ENCODE data around the gene TBX2. TPM values are rescaled to one million over a fixed set of nuclear protein-coding genes. Genes with fewer than 3 reads are reported as not detected.

The TBX2 gene
- total RNA-seq, 1 experiment from 2014 or later: 0.95 TPM

DNA sequence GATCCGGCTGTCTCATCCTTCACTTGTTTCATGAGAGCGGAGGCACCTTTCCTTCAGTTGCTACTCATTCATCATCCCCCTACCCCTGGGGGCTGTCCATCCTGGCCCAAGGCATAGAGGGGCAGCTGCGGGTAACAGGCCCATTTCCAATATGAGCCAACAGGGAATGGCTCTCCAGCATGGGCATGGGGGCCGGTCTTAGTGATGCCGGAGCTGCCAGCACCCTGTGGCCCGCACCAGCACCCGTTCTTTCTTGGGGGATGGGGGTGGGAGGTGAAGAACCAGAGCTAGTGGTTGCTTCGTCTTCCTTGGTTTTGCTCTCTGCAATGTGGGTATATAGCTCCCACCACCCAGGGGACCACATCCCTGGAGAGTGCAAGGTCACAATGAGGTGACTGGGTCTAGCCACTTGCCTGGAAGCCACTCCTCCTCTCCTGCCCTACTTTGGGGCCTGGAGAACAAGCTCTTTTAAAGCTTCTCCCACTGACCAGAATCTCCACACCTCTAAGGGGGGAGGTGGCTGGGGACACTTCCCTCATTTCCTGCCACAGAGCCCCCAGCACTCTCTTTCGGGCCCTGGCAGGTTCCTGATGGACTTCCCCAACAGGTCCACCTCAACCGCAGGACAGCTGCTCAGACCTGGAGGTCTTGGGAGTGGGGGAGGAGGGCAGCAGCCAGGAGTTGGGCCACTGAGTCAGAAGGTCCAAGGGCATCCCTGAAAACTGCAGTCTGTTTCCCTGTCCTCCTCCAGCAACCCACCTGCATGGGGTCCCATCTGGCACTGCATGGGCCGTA is 11.9 kb upstream of the TBX2 start:
- no peak for DNase-seq (ENCODE audit: low spot score)

DNA sequence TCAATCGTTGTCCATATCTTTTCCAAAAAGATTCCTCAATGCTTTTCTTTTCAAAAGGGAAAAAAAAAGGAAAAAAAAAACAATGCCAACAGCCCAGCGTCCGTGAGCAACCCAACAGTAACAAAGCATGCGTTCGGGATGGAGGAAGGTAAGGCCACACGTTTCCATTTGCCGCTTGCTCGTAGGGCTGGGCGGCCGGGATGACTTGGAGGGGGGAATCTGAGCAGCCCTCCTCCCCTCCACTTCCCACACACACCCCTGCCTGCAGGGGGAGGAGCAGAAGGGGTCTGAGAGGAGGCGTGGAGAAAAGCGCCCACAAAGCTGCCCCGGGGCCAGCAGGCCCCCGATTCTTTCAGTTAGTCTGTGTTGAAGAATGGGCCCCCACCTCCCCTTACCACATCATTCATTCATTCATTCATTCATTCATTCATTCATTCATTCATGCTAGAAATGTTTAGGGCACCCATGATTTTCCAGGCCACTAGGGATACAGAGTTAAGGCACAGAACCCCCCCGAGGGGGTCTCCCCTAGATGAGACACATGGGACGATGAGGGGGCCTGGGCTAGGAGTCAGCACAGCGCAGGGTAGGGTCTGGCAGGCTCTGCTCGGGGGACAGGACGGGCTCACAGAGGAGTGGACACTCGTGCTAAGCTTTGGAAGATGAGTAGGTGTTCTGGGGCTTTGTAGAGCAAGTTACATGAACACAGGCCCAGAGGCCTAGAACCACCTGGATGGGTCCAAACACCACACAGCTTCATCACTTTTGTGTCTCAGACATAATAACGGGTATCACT is 10.9 kb upstream of the TBX2 start:
- DNase-seq (ENCODE audit: low spot score): no peak

DNA sequence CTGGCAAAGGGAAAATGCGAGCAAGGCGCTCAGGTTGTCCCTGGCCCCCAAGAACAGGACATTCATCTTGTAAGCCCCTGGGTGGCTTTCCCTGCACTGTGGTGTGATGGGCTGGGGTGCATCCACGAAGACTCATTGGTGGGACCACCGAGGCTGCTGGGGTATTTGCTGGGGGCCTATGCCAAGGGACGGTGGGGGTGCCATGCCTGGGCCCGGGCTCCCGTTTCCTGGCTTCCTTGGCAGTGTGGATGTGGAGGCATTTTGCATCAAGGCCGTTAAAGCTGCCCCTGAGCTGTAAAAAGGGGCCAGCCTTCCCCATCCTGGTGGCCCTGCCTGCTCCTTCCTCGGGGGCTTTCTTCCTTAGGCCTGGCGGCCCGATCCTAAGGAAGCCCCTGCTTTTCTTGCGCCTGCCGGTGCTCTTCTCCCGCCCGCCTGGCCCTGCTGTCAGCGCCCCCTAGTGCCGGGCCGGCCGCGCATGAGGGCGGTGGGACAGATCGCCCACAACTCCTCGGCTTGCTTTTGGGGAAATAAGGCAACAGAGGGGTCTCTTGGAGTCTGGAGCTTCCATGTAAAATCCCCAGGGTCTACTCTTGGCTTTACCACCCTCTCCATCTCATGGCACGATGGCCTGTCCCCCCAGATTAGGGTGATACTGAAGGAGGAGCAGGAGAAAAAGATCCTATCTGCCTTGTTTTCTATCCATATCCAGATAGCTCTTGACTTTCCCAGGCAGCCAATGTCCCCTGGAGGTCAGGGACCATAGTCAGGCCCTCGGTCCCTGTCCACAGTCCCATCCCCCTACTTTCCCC is 9.8 kb upstream of the TBX2 start:
- no peak for DNase-seq (ENCODE audit: low spot score)

DNA sequence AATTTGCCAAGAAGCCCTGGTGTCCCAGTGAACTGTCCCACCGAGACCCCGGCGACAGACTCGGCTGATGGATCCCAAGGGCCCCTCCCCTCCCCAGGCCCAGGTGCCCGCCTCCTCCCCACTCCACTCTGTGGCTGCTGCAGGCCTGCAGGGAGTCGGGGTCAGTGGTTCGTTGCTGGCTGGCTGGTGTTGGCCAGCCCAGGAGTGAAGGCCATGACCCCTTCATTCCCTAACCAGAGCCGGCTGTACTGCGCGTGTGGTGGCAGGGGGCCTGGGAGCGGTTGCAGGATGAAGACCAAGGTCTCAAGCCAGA is 9.2 kb upstream of the TBX2 start:
- no peak for DNase-seq (ENCODE audit: low spot score)

DNA sequence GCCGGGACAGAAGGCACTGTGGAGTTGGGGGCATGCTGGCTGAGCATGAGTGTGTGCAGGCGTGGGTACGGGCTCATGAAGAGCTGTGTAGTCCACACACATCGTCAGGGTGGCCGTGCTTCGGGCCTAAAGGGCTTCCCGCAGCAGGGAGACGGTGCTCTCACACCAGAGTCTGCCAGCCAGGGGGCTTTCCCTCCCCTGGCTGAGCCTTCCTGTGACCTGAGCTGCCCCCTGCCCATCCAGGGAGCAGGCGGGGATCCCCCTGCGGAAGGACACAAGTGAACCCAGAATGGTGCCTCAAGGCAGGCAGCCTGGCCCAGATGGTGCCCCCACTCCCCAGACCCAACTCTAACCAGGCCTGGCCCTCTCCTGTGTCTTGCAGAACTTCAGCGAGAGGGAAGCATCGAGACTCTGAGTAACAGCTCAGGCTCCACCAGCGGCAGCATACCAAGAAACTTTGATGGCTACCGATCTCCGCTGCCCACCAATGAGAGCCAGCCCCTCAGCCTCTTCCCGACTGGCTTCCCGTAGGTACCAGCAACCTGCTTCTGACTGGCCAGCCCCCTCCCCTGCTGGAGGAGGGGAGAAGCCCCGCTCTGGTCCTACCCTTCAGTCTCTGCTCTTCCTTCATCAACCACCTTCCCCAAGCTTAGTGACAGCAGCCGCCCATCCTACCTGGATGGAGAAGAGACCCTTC is 7.9 kb upstream of the TBX2 start:
- no peak for DNase-seq (ENCODE audit: low spot score)

DNA sequence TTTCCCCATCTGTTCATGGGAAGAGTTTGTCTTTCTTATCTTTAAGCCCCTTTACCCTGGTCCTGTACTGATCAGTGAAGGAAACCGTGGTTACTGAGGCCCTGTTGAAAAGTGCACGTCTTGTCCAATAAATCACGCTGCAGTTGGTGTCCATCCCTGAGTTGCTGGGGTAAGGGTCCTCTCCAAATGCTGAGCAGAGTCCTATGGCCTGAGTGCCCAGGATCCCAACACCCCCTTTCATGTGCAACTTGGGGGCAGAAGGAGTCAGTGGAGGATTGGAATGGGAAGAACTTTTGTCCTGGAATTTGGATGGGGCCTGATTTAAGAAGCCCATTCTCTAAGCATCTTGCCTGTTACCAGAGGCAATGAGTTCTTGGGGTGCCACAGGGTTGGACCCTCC is 7.0 kb upstream of the TBX2 start:
- DNase-seq (ENCODE audit: low spot score): no peak

DNA sequence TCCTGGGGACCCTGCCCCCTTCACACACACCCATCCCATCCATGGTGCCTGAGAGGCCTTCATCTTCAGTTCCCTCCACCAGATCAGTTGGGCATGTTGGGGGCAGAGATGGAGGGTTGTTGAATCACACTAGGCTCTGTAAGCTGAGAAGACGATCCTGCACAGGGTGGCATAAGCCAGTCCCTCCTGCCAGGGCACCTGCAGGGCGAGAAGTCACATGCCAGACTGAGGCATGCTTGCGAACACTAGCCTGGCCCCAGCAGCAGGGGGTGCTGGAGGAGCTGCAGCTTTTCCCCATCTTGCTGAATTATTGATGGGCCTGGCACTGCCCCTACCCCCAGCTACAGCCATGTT is 6.1 kb upstream of the TBX2 start:
- DNase-seq (ENCODE audit: low spot score): peak; percentile 33

DNA sequence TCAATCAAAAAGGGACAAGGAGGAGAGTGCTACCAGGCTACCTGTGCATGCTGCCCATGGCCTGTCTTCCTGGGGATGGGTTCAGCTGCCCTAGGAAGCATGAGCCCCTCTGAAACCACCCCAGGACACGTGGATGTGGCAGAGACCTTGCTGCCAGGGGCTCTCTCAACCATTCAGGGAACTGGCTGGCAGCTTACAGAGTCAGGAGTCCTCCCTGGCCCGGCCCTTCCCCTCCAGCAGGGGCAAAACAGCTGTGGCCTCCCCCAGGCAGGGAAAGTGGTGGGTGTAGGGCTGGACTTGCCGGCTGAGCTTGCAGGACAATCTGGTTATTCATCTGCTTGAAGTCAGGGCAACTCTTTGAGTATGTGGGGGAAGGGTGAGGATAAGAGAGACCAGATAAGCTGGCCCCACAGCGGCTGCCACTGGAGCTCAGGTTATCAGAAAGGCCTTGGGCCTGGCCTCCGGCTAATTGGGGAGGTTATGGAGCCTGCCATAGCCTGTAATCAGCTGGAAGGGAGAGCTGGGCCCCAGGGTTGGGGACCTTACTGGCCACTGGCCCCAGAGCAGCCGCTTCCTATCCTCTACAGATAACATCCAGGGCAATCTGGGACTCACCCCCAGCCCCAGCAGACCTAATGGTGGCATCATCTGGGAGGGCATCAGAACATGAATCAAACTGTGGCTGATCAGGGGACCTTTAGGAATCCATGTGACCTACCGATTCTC is 5.6 kb upstream of the TBX2 start:
- DNase-seq (ENCODE audit: low spot score): no peak

DNA sequence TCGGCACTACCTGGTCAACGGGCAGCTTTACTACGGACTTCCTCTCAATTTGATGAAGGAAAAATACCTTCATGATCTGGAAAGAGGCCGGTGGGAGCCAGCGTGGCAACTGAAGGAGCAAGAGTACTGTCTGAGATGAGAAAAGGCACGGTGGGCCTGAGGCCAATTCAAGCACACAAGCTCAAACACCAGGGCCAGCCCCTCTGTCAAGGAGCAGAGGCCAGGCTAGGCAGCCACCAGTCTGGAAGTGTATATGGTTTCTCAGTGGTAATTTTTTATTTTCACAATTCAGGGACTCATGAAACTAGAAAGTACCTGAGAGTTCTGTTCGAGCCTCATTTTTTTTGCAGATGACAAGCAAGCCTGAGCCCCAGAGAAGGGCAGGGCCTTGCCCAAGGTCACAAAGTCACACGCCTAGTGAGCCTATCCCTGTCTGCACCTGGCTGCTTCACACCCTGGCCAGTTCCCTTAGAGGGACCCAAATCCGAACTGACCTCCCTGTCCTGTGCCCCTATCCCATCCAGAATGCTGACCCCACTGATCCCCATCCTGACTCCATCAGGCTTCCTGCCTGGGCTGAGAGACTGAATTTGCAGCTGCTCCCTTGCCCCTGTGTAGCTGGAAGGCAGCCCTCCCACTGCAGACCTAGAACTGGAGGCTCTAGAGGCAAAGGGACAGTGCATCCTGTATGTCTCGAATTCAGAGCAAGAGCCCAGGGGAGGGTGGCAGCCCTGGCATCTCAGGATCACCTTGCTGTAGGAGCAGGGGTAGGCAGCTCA is 4.8 kb upstream of the TBX2 start:
- no peak for DNase-seq (ENCODE audit: low spot score)

DNA sequence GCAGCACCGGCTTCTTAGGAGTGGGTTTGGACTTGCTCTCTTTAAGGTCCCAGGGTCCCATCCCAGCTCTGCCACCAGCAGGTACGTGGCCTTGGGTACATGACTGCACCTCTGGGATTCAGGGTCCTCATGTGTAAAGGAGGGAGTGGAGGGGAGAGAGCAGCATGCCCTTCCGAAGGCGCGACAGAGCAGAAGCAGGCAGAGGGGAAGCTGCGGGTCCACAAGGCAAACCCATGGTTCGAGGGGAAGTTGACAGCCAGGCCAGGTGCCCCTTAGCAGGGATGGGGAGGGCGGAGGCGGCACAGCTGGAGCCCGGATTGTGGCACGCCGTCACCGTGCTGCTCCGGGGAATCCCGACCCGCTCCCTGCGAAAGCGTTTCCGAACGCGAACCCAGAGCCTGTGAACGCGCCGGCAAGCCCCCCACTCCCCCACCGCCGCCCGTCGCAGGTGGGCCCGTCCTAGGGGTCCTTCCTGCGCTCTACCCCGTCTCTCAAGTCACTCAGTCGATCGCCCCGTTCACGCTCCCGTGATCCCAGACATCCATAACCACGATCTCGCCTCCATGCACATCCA is 4.1 kb upstream of the TBX2 start:
- DNase-seq (ENCODE audit: low spot score): no peak

DNA sequence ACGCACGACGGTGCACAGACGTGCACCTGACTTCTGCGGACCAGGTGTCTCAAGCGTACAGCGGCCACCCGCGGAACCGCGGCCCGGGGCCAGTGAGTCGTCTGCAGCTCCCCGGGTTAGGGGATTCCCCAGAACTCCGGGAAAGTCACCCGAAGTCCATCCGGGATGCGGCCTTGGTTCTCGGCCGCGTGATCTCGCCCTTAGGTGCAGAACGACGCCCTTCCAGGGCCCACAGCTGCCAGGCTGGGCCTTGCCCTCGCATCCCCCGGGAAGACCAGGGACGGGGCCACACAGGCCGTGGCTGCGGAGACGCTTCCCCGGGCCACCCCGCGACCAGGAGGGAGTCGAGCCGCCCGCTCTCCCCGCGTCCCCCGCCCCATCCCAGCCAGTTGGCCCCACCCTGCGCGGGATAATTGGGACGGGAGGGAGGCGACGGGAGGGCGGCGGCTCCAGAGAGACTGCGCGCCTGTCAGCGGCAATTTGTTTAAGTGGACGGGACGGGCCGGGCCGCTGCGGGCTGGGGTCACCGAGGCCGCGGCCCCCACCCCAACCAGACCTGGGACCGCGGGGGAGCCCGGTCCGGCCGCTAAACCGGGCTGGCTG is 3.6 kb upstream of the TBX2 start:
- DNase-seq (ENCODE audit: low spot score): no peak

DNA sequence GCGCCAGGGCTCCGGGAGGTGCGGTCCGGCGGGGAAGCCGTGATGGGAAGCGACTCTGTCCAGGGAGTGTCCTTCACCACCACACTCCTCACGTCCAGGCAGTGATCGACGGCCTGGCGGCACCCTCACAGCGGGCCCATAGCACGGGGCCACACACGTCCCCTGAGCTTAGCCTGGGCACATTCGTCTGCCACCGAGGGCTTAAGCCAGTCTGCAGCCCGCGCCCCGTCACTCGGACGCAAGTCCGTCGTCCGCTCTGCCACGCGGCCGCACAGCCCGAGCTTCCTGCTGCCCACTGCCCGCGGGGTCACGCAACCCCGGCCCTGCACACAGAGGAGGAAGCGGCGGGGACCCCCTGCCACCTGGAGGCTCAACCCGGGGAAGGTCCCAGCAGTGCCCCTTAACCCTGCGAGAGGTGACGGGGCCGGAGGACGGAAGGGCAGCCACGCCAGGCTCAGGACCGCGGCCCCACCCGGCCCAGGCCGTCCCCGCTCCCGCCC is 3.0 kb upstream of the TBX2 start:
- DNase-seq (ENCODE audit: low spot score): no peak

DNA sequence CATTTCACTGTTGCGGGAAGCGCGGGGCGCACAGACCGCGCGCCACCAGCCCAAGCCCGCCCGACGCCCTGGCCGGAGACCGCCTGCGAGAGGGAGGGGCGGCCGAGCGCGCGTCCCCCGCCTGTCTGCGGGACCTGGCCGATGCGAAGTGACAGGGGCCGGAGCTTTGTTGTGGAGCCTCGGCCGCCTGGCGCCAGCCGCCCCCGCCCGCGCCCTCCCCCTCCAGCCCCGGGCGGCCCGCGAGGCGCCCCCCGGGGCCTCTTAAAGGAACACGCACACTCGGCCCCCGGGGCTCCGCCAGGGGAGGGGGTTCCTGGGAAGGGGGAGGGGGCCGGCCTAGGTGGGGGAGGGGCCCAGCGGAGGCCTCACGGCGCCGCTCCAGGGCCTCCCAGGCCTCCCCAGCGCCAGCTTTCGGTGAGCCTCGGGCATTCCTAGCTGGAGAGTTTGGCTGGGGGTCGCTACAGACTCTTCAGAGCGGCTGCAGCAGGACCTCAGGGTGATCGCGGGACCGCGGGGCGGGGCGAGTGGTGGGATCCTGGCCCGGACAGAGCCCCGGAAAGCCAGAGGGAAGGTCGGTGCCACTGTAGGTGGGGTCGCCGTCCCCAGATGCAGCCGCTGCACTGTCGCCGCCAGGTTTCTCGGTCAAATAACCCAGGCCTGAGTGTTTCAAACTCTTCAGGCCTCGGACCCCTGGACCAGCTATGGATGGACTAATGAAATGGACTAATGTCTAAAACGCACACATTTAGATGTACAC is 2.4 kb upstream of the TBX2 start:
- DNase-seq (ENCODE audit: low spot score): no peak

DNA sequence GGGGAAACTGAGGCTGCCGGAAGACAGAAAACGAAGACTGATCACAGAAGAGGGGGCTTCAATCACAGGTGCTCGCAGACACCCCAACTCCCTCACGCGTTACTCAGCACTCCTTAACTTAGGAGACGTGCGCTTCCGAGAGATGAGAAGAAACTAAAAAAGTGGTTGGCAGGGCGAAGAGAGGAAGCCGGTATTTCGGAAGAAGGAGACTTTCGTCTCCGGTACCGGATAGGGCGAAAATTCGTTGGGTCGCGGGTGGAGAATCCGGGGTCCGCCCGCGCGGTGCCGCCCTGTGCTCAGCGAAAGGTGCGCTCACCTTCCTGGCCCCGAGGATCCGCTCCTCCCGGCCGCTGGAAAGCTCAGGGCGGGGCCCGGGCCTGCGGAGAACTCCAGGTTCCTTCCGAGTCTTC is 917 bp upstream of the TBX2 start:
- no peak for DNase-seq (ENCODE audit: low spot score)

DNA sequence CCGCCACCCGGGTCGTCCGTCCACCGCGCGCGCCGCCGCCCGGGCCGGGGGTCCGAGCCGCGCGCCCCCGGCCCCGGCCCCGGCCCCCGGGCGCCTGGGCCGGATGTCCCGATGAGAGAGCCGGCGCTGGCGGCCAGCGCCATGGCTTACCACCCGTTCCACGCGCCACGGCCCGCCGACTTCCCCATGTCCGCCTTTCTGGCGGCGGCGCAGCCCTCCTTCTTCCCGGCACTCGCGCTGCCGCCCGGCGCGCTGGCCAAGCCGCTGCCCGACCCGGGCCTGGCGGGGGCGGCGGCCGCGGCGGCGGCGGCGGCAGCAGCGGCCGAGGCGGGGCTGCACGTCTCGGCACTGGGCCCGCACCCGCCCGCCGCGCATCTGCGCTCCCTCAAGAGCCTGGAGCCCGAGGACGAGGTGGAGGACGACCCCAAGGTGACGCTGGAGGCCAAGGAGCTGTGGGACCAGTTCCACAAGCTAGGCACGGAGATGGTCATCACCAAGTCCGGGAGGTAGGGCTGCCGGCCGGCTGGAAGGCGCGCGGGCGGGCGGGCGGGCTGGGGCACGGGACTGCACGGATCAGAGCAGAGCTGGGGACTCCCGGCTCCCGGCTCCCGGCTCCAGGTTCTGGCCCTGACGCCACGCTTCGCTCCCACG is 548 bp downstream of the TBX2 start:
- no peak for DNase-seq (ENCODE audit: low spot score)

DNA sequence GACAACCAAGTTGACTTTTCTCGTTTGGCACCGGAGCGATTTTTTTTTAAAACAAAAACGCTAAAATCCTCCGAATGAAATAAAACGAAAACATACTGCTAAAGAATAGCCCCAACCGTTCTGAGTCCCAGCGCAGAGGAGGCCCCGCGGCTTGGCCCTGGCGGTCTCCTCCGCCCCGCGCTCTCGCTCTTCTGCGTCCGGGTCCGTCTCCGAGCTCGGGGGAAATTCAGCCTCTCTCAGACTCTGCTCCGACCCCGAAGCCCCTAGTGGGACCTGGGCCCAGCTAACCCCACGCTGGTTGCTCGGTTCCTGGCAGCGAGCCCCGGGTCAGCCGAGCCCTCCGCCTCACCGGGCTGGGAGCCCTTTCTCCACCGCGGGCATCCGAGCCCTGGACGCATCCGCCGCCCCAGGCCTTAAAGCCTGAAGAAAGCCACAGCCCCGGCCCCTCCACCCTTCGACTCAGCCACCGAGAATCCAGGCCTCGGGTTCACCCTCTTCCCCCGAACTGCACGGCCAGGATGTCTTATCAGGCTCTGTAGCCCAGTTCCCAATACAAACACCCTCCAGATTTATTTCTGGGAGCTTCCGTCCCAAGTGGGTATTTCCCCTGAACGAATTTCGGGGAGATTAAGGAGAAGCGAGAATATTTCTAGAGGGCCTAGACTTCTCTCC is 1.2 kb downstream of the TBX2 start:
- no peak for DNase-seq (ENCODE audit: low spot score)

DNA sequence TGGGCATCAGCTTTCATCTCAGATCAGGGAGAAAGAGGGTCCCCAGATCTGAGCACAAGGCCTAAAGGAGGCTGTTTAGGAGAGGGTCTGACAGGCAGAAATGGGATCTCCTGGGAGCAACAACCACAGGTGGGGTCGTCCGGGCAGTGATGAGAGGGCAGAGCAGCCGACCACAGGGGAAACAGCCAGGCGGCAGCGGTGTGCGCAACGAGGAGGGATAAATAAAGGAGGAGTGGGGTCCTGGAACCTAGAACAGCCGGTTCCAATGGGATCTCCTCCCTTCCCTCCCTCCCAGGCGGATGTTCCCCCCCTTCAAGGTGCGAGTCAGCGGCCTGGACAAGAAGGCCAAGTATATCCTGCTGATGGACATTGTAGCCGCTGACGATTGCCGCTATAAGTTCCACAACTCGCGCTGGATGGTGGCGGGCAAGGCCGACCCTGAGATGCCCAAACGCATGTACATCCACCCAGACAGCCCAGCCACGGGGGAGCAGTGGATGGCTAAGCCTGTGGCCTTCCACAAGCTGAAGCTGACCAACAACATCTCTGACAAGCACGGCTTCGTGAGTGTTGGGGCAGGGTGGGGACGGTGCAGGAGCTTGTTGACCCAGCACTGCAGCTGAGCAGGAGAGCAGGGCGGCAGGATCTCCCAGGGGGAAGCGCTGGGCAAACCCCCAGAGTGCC is 1.9 kb downstream of the TBX2 start:
- DNase-seq (ENCODE audit: low spot score): no peak

Measured in H4 (cell line).